ENCODE results near the gene GPR160. TPM values are rescaled to one million over a fixed set of nuclear protein-coding genes. Genes with fewer than 3 reads are reported as not detected.

GPR160 gene
- total and polyA plus RNA-seq, 10 of the 15 experiments (the other 5 are each of a cell fraction or from before 2014, with no cell fraction given): 1.2 to 57.7 (median 30.9) TPM

DNA sequence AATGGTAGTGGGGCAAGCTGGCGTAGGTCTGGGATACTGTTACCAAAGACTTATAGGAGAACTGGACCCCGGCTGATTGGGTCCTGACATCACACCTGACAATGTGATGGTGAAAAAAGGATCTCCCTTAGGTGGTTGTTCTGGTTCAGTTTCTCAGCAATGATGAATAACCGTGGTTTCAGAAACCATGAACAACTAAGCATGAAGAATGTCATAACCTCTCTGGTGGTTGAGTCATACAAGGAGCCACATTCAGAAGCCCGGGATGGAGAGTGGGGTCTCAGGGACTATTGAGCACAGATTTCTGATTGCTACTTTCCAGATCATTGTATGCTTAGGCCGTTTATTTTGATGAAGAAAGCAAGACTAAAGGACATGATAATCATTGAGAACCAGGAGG is 17.4 kb downstream of the GPR160 start (continued):
- TF ChIP-seq MEF2A (IDR thresholded peaks at IDR 0.05; ENCODE audit: insufficient read depth, low read depth, low read length): peak; percentile 59; the same call in 1 of the 2 replicates
- no peak for TF ChIP-seq NRF1 (conservative IDR thresholded peaks at IDR 0.05; ENCODE audit: low read depth, low read length)
- TF ChIP-seq, protein P1, sequence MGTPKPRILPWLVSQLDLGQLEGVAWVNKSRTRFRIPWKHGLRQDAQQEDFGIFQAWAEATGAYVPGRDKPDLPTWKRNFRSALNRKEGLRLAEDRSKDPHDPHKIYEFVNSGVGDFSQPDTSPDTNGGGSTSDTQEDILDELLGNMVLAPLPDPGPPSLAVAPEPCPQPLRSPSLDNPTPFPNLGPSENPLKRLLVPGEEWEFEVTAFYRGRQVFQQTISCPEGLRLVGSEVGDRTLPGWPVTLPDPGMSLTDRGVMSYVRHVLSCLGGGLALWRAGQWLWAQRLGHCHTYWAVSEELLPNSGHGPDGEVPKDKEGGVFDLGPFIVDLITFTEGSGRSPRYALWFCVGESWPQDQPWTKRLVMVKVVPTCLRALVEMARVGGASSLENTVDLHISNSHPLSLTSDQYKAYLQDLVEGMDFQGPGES (IDR thresholded peaks at IDR 0.05): no peak
- TF ChIP-seq FOXK2 (IDR thresholded peaks at IDR 0.05): no peak
- TF ChIP-seq ASH2L (IDR thresholded peaks at IDR 0.05; ENCODE audit: borderline replicate concordance, low read depth): no peak
- no peak for TF ChIP-seq KAT2A (conservative IDR thresholded peaks at IDR 0.05; ENCODE audit: control insufficient read depth, low read depth, low read length)
- no peak for TF ChIP-seq SUPT20H (IDR thresholded peaks at IDR 0.05; ENCODE audit: borderline replicate concordance, control insufficient read depth, low read depth, low read length)
- no peak for TF ChIP-seq EZH2 (IDR thresholded peaks at IDR 0.05; ENCODE audit: borderline replicate concordance, control insufficient read depth, low read depth, low read length)
- TF ChIP-seq HCFC1 (IDR thresholded peaks at IDR 0.05; ENCODE audit: low read length): no peak
- TF ChIP-seq SUZ12 (IDR thresholded peaks at IDR 0.05; ENCODE audit: unreplicated experiment): no peak
- TF ChIP-seq E2F4 (IDR thresholded peaks at IDR 0.05; ENCODE audit: low read depth, low read length): no peak
- TF ChIP-seq, protein P2, sequence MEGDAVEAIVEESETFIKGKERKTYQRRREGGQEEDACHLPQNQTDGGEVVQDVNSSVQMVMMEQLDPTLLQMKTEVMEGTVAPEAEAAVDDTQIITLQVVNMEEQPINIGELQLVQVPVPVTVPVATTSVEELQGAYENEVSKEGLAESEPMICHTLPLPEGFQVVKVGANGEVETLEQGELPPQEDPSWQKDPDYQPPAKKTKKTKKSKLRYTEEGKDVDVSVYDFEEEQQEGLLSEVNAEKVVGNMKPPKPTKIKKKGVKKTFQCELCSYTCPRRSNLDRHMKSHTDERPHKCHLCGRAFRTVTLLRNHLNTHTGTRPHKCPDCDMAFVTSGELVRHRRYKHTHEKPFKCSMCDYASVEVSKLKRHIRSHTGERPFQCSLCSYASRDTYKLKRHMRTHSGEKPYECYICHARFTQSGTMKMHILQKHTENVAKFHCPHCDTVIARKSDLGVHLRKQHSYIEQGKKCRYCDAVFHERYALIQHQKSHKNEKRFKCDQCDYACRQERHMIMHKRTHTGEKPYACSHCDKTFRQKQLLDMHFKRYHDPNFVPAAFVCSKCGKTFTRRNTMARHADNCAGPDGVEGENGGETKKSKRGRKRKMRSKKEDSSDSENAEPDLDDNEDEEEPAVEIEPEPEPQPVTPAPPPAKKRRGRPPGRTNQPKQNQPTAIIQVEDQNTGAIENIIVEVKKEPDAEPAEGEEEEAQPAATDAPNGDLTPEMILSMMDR (IDR thresholded peaks at IDR 0.05 in 2 of 3, conservative IDR thresholded peaks at IDR 0.05 in 1 of 3; ENCODE audit: control insufficient read depth in 2 of 3, extremely low read depth in 1 of 3, insufficient read depth in 1 of 3, low read depth in 3 of 3, low read length in 3 of 3): 0 out of 6 replicates have a peak, but pooled peaks of 1 of the 3 experiments have one; percentile 2
- TF ChIP-seq IKZF1 (conservative IDR thresholded peaks at IDR 0.05): 0 out of 2 replicates have a peak, but pooled peaks have one; percentile 15
- TF ChIP-seq SMARCA5 (IDR thresholded peaks at IDR 0.05): no peak
- no peak for TF ChIP-seq RBBP5 (conservative IDR thresholded peaks at IDR 0.05)
